Hepatocyte (in vitro differentiated cells): ENCODE data around the gene GALNT18. TPM values are rescaled to one million over a fixed set of nuclear protein-coding genes. Genes with fewer than 3 reads are reported as not detected.

Experiments used
- DNase-seq: peaks from one replicate; pipeline ENCODE4 v3.0.0-alpha.2; 2016; ENCODE audit warnings: low spot score
- H2AFZ ChIP-seq: fragments of 200-600 bp; sonication (generic); 2 replicates; pipeline ENCODE4 v1.6.0; 2016; ENCODE audit warnings: antibody characterized with exemption, mild to moderate bottlenecking
- H3K27ac ChIP-seq: fragments of 200-600 bp; sonication (generic); 2 replicates; pipeline ENCODE4 v1.5.1; 2016; ENCODE audit warnings: mild to moderate bottlenecking
- H3K27me3 ChIP-seq: fragments of 200-600 bp; sonication (generic); 2 replicates; pipeline ENCODE4 v1.6.1; 2016
- H3K36me3 ChIP-seq: fragments of 200-600 bp; sonication (generic); replicated peaks from 2 replicates; pipeline ENCODE4 v1.5.1; 2016; ENCODE audit warnings: low read depth; ENCODE audit not compliant: insufficient read depth
- H3K4me1 ChIP-seq: fragments of 200-600 bp; sonication (generic); 2 replicates; pipeline ENCODE4 v1.5.1; 2016; ENCODE audit warnings: mild to moderate bottlenecking, moderate library complexity; ENCODE audit not compliant: insufficient read depth
- H3K4me2 ChIP-seq: fragments of 200-600 bp; sonication (generic); 2 replicates; pipeline ENCODE4 v1.6.0; 2016
- H3K4me3 ChIP-seq: fragments of 200-600 bp; sonication (generic); 2 replicates; pipeline ENCODE4 v1.5.1; 2016; ENCODE audit warnings: mild to moderate bottlenecking
- H3K79me2 ChIP-seq: fragments of 200-600 bp; sonication (generic); 2 replicates; pipeline ENCODE4 v1.6.0; 2017; ENCODE audit warnings: mild to moderate bottlenecking
- H3K9me2 ChIP-seq: fragments of 200-600 bp; sonication (generic); replicated peaks from 2 replicates; pipeline ENCODE4 v1.6.0; 2017; ENCODE audit warnings: mild to moderate bottlenecking; ENCODE audit not compliant: insufficient read depth
- H3K9me3 ChIP-seq: fragments of 200-600 bp; sonication (generic); 2 replicates; pipeline ENCODE4 v1.5.1; 2016; ENCODE audit warnings: low read depth, mild to moderate bottlenecking
- H4K20me1 ChIP-seq: fragments of 200-600 bp; sonication (generic); 2 replicates; pipeline ENCODE4 v1.6.0; 2016; ENCODE audit warnings: mild to moderate bottlenecking; ENCODE audit not compliant: insufficient read depth, poor library complexity, severe bottlenecking
- CTCF ChIP-seq: fragments of 200-600 bp; sonication (generic); IDR thresholded peaks from 2 replicates; pipeline ENCODE4 v1.5.1; 2016; ENCODE audit warnings: antibody characterized with exemption, mild to moderate bottlenecking; ENCODE audit not compliant: poor library complexity
- EZH2 ChIP-seq: fragments of 200-600 bp; sonication (generic); IDR thresholded peaks from 2 replicates; pipeline ENCODE4 v1.6.1; 2016; ENCODE audit warnings: antibody characterized with exemption, mild to moderate bottlenecking, borderline replicate concordance
- EZH2phosphoT487 ChIP-seq: fragments of 200-600 bp; sonication (generic); IDR thresholded peaks from one replicate; pipeline ENCODE4 v1.6.1; 2018; ENCODE audit warnings: antibody characterized with exemption, mild to moderate bottlenecking, low read depth, moderate library complexity; ENCODE audit not compliant: unreplicated experiment, severe bottlenecking
- WGBS: methylation state at CpG from one replicate; pipeline ENCODE4 v1.1.6; 2016; ENCODE audit warnings: low lambda C conversion rate; ENCODE audit errors: missing lambda C conversion rate; 5-methylcytosine and 5-hydroxymethylcytosine counted together
- polyA plus RNA-seq: library from polyadenylated mRNA; unstranded; fragments of >200 nt; fragmentation: Nextera tagmentation; extraction: Ambion mirVana; gene quantifications from 2 replicates; pipeline ENCODE4 v1.2.1, GENCODE V29; 2016
- total RNA-seq: library from RNA; depleted of rRNA; stranded (reverse); fragments of >200 nt; gene quantifications from 2 replicates; pipeline ENCODE4 v1.2.3, GENCODE V29; 2014

GALNT18 gene
- total and polyA plus RNA-seq, 2 experiments from 2014 or later, result 11.6 to 22.4 TPM

- H4K20me1 ChIP-seq, result no peaks in the 10 kb centered on the region
- H3K79me2 ChIP-seq, result no peaks in the 10 kb centered on the region
- no peaks in the 10 kb centered on the region for H3K36me3 ChIP-seq
- no peaks in the 10 kb centered on the region for H3K9me2 ChIP-seq
- H3K4me2 ChIP-seq, result no peak overlapping the region
- no peak overlapping the region for H3K27ac ChIP-seq
- no peak for DNase-seq
- no peak overlapping the region for H3K4me3 ChIP-seq
- no peaks in the 10 kb centered on the region for H3K9me3 ChIP-seq
- H3K4me1 ChIP-seq, result no peaks in the 10 kb centered on the region
- H2AFZ ChIP-seq, result no peak overlapping the region
- 81% methylated on average over 4 of the region's 4 CpGs for WGBS
- no peak for TF ChIP-seq EZH2phosphoT487
- H3K27me3 ChIP-seq, result no peaks in the 10 kb centered on the region
Observed at GRCh38 chr11:11519184-11519583, 102.6 kb downstream of the GALNT18 start.

GRCh38 chr11:11514246-11514645 lies 107.6 kb downstream of the GALNT18 start:
- peaks cover 5% of the 10 kb centered on the region for H3K4me1 ChIP-seq
- H3K4me3 ChIP-seq, result no peak overlapping the region
- no peaks in the 10 kb centered on the region for H3K9me2 ChIP-seq
- no peak overlapping the region for H2AFZ ChIP-seq
- TF ChIP-seq EZH2phosphoT487, result no peak
- TF ChIP-seq EZH2, result no peak
- TF ChIP-seq CTCF, result no peak
- H3K4me2 ChIP-seq, result no peak overlapping the region
- H3K27ac ChIP-seq, result no peak overlapping the region
- H3K9me3 ChIP-seq, result no peaks in the 10 kb centered on the region
- DNase-seq, result no peak
- WGBS, result 94% methylated on average over 3 of the region's 3 CpGs
- no peaks in the 10 kb centered on the region for H3K27me3 ChIP-seq
- no peaks in the 10 kb centered on the region for H3K79me2 ChIP-seq
- H4K20me1 ChIP-seq, result no peaks in the 10 kb centered on the region
- H3K36me3 ChIP-seq, result no peaks in the 10 kb centered on the region

- Histone ChIP-seq H3K36me3 (no peaks in the 10 kb centered on the region), H3K4me1 (peaks cover 5% of the 10 kb centered on the region), H3K9me3 (no peaks in the 10 kb centered on the region), H3K79me2 (no peaks in the 10 kb centered on the region), H4K20me1 (no peaks in the 10 kb centered on the region), H3K27ac (no peak overlapping the region), H3K4me3 (no peak overlapping the region), H2AFZ (no peak overlapping the region), H3K4me2 (no peak overlapping the region), H3K9me2 (no peaks in the 10 kb centered on the region), H3K27me3 (no peaks in the 10 kb centered on the region)
- WGBS, result 25% methylated on average over 3 of the region's 3 CpGs
- DNase-seq, result peak; percentile 38
- TF ChIP-seq EZH2 (no peak), EZH2phosphoT487 (no peak), CTCF (no peak)
Observed at GRCh38 chr11:11513422-11513821, 108.4 kb downstream of the GALNT18 start.

GRCh38 chr11:11512929-11513328 lies 108.9 kb downstream of the GALNT18 start:
- Histone ChIP-seq H3K4me3 (no peak overlapping the region), H3K9me2 (no peaks in the 10 kb centered on the region), H3K4me1 (peaks cover 5% of the 10 kb centered on the region), H3K79me2 (no peaks in the 10 kb centered on the region), H3K9me3 (no peaks in the 10 kb centered on the region), H3K36me3 (no peaks in the 10 kb centered on the region), H2AFZ (no peak overlapping the region), H3K4me2 (no peak overlapping the region), H3K27me3 (peaks cover 3% of the 10 kb centered on the region), H3K27ac (no peak overlapping the region), H4K20me1 (no peaks in the 10 kb centered on the region)
- 91% methylated on average over 4 of the region's 4 CpGs for WGBS
- no peak for TF ChIP-seq EZH2phosphoT487
- DNase-seq, result no peak
